ENCODE data around the gene CORIN.

CORIN gene

GRCh38 chr4:47839259-47839658 lies 1.4 kb upstream of the CORIN start:
- peak; percentile 25 to 41 (median 29) for TF ChIP-seq CTCF (IDR thresholded peaks at IDR 0.05; ENCODE audit: unreplicated experiment in 3 of 3)
- H3K27ac Mint-ChIP-seq = no peak overlapping the region
- H3K4me1 Mint-ChIP-seq = peaks cover 14% of the 10 kb centered on the region
- H3K4me3 Mint-ChIP-seq = peak overlapping the region; percentile 17 to 48 (median 28)
- H3K27me3 Mint-ChIP-seq (ENCODE audit: low read depth) = peaks cover 39% of the 10 kb centered on the region
- H3K9me3 Mint-ChIP-seq = no peaks in the 10 kb centered on the region
- H3K36me3 Mint-ChIP-seq (ENCODE audit: low read depth) = peaks cover 16% of the 10 kb centered on the region

GRCh38 chr4:47838445-47838844 lies 578 bp upstream of the CORIN start:
- Mint-ChIP-seq H3K36me3 (ENCODE audit: low read depth) (peaks cover 11% of the 10 kb centered on the region), H3K9me3 (no peaks in the 10 kb centered on the region), H3K27me3 (ENCODE audit: low read depth) (peaks cover 39% of the 10 kb centered on the region), H3K4me3 (peak overlapping the region; percentile 84 to 88 (median 87)), H3K27ac (no peak overlapping the region), H3K4me1 (peaks cover 14% of the 10 kb centered on the region)
- no peak for TF ChIP-seq CTCF (IDR thresholded peaks at IDR 0.05; ENCODE audit: unreplicated experiment in 3 of 3)

- Mint-ChIP-seq H3K4me1 (peaks cover 14% of the 10 kb centered on the region), H3K27ac (peak overlapping the region; percentile 20 to 68 (median 35)), H3K4me3 (peak overlapping the region; percentile 84 to 88 (median 87)), H3K27me3 (ENCODE audit: low read depth) (peaks cover 39% of the 10 kb centered on the region), H3K9me3 (peaks cover 3% of the 10 kb centered on the region), H3K36me3 (ENCODE audit: low read depth) (peaks cover 14% of the 10 kb centered on the region)
- no peak for TF ChIP-seq CTCF (IDR thresholded peaks at IDR 0.05; ENCODE audit: unreplicated experiment in 3 of 3)
Observed at GRCh38 chr4:47837094-47837907, 566 bp downstream of the CORIN start.

- Mint-ChIP-seq H3K36me3 (ENCODE audit: low read depth) (peaks cover 17% of the 10 kb centered on the region), H3K9me3 (peaks cover 6% of the 10 kb centered on the region), H3K27me3 (ENCODE audit: low read depth) (peaks cover 39% of the 10 kb centered on the region), H3K4me1 (peaks cover 14% of the 10 kb centered on the region), H3K27ac (peak overlapping the region; percentile 20 to 68 (median 35)), H3K4me3 (peak overlapping the region; percentile 84 to 88 (median 87))
- peak; percentile 61 to 75 (median 66) for TF ChIP-seq CTCF (IDR thresholded peaks at IDR 0.05; ENCODE audit: unreplicated experiment in 3 of 3)
Observed at GRCh38 chr4:47836641-47837093, 1.2 kb downstream of the CORIN start.

- Mint-ChIP-seq H3K4me3 (peak overlapping the region in 1 of 3 experiments; percentile 20), H3K27me3 (ENCODE audit: low read depth) (peaks cover 39% of the 10 kb centered on the region), H3K4me1 (peaks cover 18% of the 10 kb centered on the region), H3K27ac (no peak overlapping the region), H3K36me3 (ENCODE audit: low read depth) (peaks cover 18% of the 10 kb centered on the region), H3K9me3 (peaks cover 7% of the 10 kb centered on the region)
- no peak for TF ChIP-seq CTCF (IDR thresholded peaks at IDR 0.05; ENCODE audit: unreplicated experiment in 3 of 3)
Observed at GRCh38 chr4:47835494-47835893, 2.4 kb downstream of the CORIN start.

All from nephron (organoid).